Adrenal gland (tissue), 12 donors: ENCODE measurements around the gene ISM1. TPM values are rescaled to one million over a fixed set of nuclear protein-coding genes. Genes with fewer than 3 reads are reported as not detected.

Source experiments
- DNase-seq, 7 donors: peaks; one replicate each; pipeline ENCODE4 v3.0.0-alpha.2; 2019 to 2020
- H3K27ac ChIP-seq, 5 donors: fragments of 200-600 bp; sonication (generic) in 4 of 5; 1 replicate in 3 of 5; 2 replicates in 2 of 5; pipeline versions ENCODE4 v1.5.1 to v1.8.0; 2016 to 2020; ENCODE audit warnings: mild to moderate bottlenecking in 1 of 5
- H3K27me3 ChIP-seq: fragments of 200-600 bp; 2 replicates; pipeline ENCODE4 v1.8.0; 2021
- H3K36me3 ChIP-seq, 2 donors: fragments of 200-600 bp; replicated peaks in 1 of 2; 1 replicate in 1 of 2; 2 replicates in 1 of 2; pipeline versions ENCODE4 v1.5.1 to v1.8.0; 2018 to 2022
- H3K4me1 ChIP-seq, 2 donors: fragments of 200-600 bp; replicated peaks in 1 of 2; 1 replicate in 1 of 2; 2 replicates in 1 of 2; pipeline versions ENCODE4 v1.5.1 to v1.8.0; 2018 to 2021
- H3K4me3 ChIP-seq, 4 donors: fragments of 200-600 bp; sonication (generic) in 3 of 4; one replicate each; pipeline ENCODE4 v1.5.1; 2016 to 2018
- H3K9me3 ChIP-seq, 3 donors: fragments of 200-600 bp; sonication (generic) in 1 of 3; replicated peaks in 1 of 3; 1 replicate in 2 of 3; 2 replicates in 1 of 3; pipeline versions ENCODE4 v1.5.1 to v1.8.0; 2016 to 2021
- POLR2A ChIP-seq, 2 donors: fragments of 450-650 bp; IDR thresholded peaks; one replicate each; pipeline ENCODE4 v1.6.1; 2017; ENCODE audit warnings: antibody characterized with exemption in 2 of 2, mild to moderate bottlenecking in 2 of 2, moderate library complexity in 1 of 2
- WGBS, 4 donors: extraction: QIAGEN DNeasy Blood & Tissue Kit in 2 of 4; methylation state at CpG; one replicate each; pipeline versions ENCODE4 v1.1.5 to v1.1.7; 2013 to 2017; 5-methylcytosine and 5-hydroxymethylcytosine counted together
- intact Hi-C, 2 donors: fragments of 100-400 bp; cut with DNase I; formaldehyde crosslinking; loops; one replicate each; pipeline versions ENCODE4 v1.14.1 to v1.15.0; 2022 to 2023
- polyA plus RNA-seq, 3 donors: library from polyadenylated mRNA; stranded (reverse); fragments of 200-250 nt in 2 of 3; fragments of 350-450 nt in 1 of 3; fragmentation: Illumina TruSeq in 1 of 3; extraction: RNeasy Lipid Tissue Mini Kit (QIAGEN cat#74804) in 1 of 3; gene quantifications; one replicate each; pipeline ENCODE4 v1.2.3, GENCODE V29; 2013 to 2014
- total RNA-seq, 9 donors: library from RNA; depleted of rRNA in 4 of 9; stranded (reverse); fragments of >200 nt in 4 of 9; fragments of 120-200 nt in 1 of 9; fragmentation: NEBNext Ultra II Directional in 1 of 9; extraction: Animal tissue kit (Norgen Biotek cat#: 25700) in 1 of 9; gene quantifications; one replicate each; pipeline versions ENCODE4 v1.1.0 to v1.2.4, GENCODE V29; 2013 to 2023
- TF ChIP-seq, protein P1 (sequence below), 6 experiments: fragments of 450-650 bp in 4 of 6; fragments of 200-600 bp in 2 of 6; sonication (generic) in 1 of 6; IDR thresholded peaks; 1 replicate in 5 of 6; 2 replicates in 1 of 6; pipeline versions ENCODE4 v1.5.1 to v1.8.0; 2016 to 2021; ENCODE audit warnings: antibody characterized with exemption in 6 of 6, mild to moderate bottlenecking in 2 of 6, moderate library complexity in 1 of 6
- donor health status: healthy with polysubstance abuse.
- donor health status: Bipolar disorder and iron deficiency.
- donor health status: DM: yes; HTN: yes; CAD: no.
- donor health status: DM: no; HTN: no; CAD: no.
- donor health status: DM: no; HTN: no; CAD: no.
- donor health status: DM: yes; HTN: yes; CAD: no.

The ISM1 gene
- total and polyA plus RNA-seq, 12 donors: 0.17 to 4.4 (median 1.8) TPM

DNA sequence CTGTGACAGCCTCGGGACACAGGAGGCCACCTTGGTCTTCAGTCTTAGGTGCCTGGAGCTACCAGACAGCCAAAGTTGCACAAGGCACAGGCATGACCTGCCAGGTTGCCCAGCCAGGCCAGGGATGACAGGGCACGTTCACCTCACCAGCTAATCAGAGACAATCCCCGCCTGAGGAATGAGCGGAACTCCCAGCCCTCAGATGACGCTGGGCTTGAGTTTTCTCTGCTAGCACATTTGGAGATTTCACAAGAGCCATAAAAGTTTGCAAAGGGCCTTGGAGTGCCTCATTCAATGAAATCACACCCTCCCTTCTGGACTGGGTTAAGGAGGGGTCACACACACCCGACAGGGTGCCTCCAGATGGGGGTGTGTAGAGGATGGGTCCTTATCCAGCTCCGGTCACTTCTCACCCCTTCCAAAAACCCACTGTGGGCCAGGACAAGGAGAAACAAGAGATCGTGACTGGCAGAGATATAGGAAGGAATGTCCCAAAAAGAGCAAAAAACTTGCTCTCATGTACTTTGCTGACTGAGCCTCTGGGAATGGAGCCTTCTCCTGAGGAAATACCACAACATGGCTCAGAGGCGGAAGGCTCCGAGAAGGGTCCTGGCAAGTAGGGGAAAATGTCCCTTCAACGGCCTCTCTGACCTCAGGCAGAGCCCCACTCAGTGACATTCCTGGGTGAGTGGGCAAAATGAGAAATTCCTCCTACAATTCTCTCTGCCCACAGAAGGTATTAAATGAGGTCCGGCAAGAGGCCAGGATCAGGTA is 121.6 kb downstream of the ISM1 start:
- TF ChIP-seq POLR2A (IDR thresholded peaks at IDR 0.05): no peak
- TF ChIP-seq, protein P1, sequence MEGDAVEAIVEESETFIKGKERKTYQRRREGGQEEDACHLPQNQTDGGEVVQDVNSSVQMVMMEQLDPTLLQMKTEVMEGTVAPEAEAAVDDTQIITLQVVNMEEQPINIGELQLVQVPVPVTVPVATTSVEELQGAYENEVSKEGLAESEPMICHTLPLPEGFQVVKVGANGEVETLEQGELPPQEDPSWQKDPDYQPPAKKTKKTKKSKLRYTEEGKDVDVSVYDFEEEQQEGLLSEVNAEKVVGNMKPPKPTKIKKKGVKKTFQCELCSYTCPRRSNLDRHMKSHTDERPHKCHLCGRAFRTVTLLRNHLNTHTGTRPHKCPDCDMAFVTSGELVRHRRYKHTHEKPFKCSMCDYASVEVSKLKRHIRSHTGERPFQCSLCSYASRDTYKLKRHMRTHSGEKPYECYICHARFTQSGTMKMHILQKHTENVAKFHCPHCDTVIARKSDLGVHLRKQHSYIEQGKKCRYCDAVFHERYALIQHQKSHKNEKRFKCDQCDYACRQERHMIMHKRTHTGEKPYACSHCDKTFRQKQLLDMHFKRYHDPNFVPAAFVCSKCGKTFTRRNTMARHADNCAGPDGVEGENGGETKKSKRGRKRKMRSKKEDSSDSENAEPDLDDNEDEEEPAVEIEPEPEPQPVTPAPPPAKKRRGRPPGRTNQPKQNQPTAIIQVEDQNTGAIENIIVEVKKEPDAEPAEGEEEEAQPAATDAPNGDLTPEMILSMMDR (IDR thresholded peaks at IDR 0.05): no peak
- Histone ChIP-seq H3K27ac (no peak overlapping the region), H3K4me3 (no peak overlapping the region), H3K9me3 (no peaks in the 10 kb centered on the region), H3K27me3 (no peaks in the 10 kb centered on the region), H3K4me1 (no peaks in the 10 kb centered on the region), H3K36me3 (no peaks in the 10 kb centered on the region)
- intact Hi-C loops: no loop called here
- 83 to 93% (median 85%) methylated on average over 11 to 12 of the region's 12 CpGs for WGBS, 4 donors
- no peak for DNase-seq

DNA sequence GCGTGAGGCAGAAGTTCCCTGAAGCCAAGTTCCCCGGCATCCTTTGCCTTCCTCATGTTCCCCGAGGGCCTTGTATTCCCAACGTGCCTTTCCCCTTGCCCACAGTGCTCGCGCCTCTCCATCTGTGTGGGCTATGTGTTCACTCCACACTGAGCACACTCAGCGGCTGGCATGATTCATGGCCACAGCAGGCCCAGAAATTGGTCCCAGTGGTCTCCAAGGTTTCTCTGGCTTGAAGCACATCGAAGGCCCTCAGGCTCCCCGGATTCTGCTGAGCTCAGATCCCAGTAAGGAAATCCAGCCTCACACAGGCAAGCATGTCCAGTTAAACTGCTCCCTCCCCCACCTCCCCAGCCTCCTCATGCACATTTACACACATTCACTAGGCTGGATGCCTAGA is 123.6 kb downstream of the ISM1 start:
- Histone ChIP-seq H3K27me3 (no peaks in the 10 kb centered on the region), H3K27ac (no peak overlapping the region), H3K4me1 (no peaks in the 10 kb centered on the region), H3K36me3 (no peaks in the 10 kb centered on the region), H3K9me3 (no peaks in the 10 kb centered on the region), H3K4me3 (no peak overlapping the region)
- TF ChIP-seq, protein P1 (IDR thresholded peaks at IDR 0.05): no peak
- TF ChIP-seq POLR2A (IDR thresholded peaks at IDR 0.05): no peak
- intact Hi-C loops: no loop called here
- WGBS, 4 donors: 87 to 91% (median 88%) methylated on average over 8 to 9 of the region's 9 CpGs
- DNase-seq: no peak

DNA sequence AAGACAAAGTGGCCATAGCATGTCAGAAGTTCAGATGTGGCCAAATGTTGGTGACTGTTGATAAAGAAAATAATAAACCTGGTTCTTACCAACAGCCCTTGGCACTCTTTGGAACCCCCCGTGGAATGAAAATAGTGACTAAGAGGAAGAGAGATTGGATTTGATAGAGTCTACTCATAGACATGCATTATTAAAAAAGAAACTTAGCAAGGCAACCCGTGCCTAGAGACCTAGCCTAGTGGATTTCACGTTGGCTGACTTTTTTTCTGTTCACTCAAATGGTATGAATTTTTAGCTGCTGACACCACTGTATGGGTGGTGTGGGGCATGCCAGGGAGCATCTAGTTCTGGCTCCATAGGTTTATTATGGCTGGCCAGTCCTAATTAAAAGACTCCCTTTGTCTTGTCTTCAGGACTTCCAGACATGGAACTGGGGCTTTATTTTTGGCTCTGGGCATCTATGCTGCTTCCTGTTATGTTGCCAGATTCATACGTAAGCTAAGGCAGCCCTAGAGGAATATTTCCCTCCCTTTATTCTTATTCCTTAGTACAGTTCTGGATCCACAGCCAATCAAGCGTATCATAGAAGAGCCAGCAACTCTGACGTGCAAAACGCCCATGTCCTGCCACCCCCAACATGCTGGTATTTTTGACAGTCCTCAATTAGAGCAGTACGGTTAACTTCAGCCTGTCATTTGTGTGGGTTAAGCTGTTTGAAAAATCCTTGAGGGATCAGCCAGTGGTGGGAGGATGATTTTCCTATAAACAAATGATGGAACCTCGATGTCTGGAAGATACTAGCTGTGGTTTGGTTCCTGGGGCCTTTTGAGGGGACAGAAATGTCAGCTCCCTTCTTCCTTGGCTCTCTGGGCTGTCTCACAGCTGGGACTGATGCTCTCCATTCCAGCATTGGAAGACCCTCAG is 127.5 kb downstream of the ISM1 start:
- Histone ChIP-seq H3K9me3 (no peaks in the 10 kb centered on the region), H3K4me1 (no peaks in the 10 kb centered on the region), H3K36me3 (no peaks in the 10 kb centered on the region), H3K27ac (no peak overlapping the region), H3K27me3 (no peaks in the 10 kb centered on the region), H3K4me3 (no peak overlapping the region)
- intact Hi-C loops: no loop called here
- 77 to 81% (median 79%) methylated on average over 9 of the region's 9 CpGs for WGBS, 4 donors
- TF ChIP-seq, protein P1 (IDR thresholded peaks at IDR 0.05): no peak
- no peak for TF ChIP-seq POLR2A (IDR thresholded peaks at IDR 0.05)
- DNase-seq: no peak

DNA sequence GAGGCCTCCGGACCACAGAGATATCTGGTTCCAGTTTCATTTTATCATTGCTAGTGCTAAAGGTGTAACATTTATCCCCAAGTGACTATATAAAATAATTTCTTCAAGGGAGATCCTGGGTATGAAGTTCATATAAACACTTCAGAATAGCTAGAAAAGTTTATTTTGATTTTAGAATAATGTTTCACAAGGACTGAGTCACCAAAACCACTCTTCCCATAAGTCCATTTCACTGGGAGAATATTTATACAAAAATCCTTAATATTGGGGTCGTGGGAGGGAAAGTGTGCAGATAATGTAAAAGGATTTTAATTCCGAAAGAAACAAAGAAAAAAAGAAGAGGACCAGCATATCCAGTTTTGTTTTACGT is 128.1 kb downstream of the ISM1 start:
- WGBS, 4 donors: 83 to 91% (median 85%) methylated on average over 4 of the region's 4 CpGs
- no peaks in the 10 kb centered on the region for H3K27me3 ChIP-seq
- H3K4me3 ChIP-seq: no peak overlapping the region
- no peak for TF ChIP-seq POLR2A (IDR thresholded peaks at IDR 0.05)
- TF ChIP-seq, protein P1 (IDR thresholded peaks at IDR 0.05): no peak
- H3K9me3 ChIP-seq: no peaks in the 10 kb centered on the region
- H3K36me3 ChIP-seq: no peaks in the 10 kb centered on the region
- no peak overlapping the region for H3K27ac ChIP-seq
- no peak for DNase-seq
- no peaks in the 10 kb centered on the region for H3K4me1 ChIP-seq
- intact Hi-C loops: no loop called here
